Ovary (tissue), 3 donors: ENCODE data around the gene ADAMTS8.

ENCODE experiments used
- CTCF ChIP-seq, 3 donors: fragments of 450-650 bp in 2 of 3; fragments of 200-600 bp in 1 of 3; IDR thresholded peaks; one replicate each; pipeline versions ENCODE4 v1.5.1 to v1.8.0; 2016 to 2022; ENCODE audit warnings: antibody characterized with exemption in 3 of 3, mild to moderate bottlenecking in 1 of 3
- EP300 ChIP-seq: sonication (generic); formaldehyde crosslinking; IDR thresholded peaks from one replicate; pipeline ENCODE4 v1.6.1; 2017; ENCODE audit warnings: antibody characterized with exemption
- POLR2A ChIP-seq: fragments of 450-650 bp; IDR thresholded peaks from one replicate; pipeline ENCODE4 v1.6.1; 2017; ENCODE audit warnings: antibody characterized with exemption, mild to moderate bottlenecking, moderate library complexity
- donor health status: DM: no; HTN: no; CAD: no.

- TF ChIP-seq CTCF (IDR thresholded peaks at IDR 0.05) (no peak), EP300 (no peak), POLR2A (no peak)
Measured at GRCh38 chr11:130431801-130432200, 3.4 kb upstream of the ADAMTS8 start.
